Femur (tissue), 1 donor: ENCODE measurements around the gene PHEX.

ENCODE experiments used
- DNase-seq: peaks from one replicate; pipeline ENCODE4 v3.0.0-alpha.2; 2017

Gene PHEX

GRCh38 chrX:22109442-22109841 is 77.3 kb downstream of the PHEX start:
- no peak for DNase-seq

- no peak for DNase-seq
Observed at GRCh38 chrX:22110729-22111494, 78.8 kb downstream of the PHEX start.

GRCh38 chrX:22116605-22117546 is 84.8 kb downstream of the PHEX start:
- no peak for DNase-seq

DNA sequence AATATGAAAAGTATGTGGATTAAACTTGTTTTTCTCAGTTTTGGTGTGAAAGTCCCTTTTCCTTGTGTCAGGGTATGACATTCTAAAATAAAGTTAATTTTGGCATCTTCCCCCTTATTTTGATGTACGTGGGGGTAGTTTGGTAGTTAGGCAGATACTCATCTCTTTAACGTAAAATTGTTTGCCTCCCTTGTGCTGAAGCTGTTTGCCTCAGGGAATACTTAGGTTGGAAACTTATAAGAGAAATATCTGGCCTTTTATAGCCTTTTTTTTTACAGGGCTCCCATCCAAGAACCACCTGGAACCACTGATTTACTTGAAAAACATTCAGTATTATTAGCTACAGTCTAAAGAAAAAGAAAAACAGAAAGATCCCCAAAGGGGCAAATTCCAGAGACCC is 85.5 kb downstream of the PHEX start:
- no peak for DNase-seq

GRCh38 chrX:22118161-22118830 is 86.2 kb downstream of the PHEX start:
- no peak for DNase-seq

- DNase-seq, result no peak
Observed at GRCh38 chrX:22121161-22121560, 89.0 kb downstream of the PHEX start.

DNA sequence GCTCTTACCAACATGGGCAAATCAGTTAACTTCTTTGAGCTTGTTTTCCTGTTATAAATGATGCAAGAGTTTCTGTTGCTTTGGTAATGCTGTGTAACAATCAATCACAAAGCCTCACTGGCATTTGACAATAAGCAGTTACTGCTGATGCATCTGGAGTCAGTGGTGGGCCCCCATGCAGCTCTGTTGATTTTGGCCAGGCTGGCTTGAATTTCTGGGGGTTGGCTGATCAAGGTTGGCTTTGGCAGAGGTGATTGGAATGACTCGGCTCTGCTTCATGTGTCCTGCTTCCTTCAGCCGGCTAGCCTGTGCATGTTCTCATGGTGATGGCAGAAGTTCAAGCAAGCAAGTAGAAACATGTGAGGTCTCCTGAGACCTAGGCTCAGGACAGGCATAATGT is 90.4 kb downstream of the PHEX start:
- peak; percentile 38 for DNase-seq

- no peak for DNase-seq
Observed at GRCh38 chrX:22124098-22124497, 92.0 kb downstream of the PHEX start.

DNA sequence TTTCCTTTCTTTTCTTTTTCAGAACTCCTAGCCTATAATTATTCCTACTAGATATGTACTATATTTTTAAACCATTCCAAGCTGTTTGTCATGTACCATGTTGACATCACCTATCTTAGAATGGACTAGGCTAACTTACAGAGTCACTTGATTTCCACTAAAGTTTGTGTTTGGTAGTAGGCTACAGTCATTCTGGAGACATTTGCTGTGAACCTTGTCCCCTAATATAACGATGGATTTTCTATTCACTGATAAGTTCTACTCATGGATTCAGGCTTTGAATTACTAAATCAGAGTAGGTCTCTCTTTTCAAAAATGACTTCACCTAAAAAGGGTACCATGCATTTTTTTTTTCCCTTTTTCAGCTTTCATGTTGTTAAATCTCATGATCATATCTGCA is 93.4 kb downstream of the PHEX start:
- no peak for DNase-seq

DNA sequence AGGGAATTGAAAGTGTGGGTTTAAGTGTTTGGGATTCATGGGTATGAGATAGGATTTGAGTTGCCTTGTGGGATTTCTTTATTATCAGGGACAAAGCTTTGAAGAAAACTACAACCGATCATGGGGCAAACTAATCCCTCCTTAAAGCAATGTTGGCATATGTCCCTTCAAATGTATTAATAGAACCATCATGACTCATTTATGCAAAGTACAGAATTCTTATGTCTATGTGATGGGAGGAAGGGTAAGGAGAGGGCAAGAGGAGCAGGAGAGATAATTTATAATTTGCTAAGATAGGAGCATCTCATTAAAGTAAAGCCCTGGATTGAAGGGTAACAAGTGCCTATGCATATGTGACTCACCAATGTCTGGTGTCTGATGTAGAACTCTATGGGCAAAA is 94.2 kb downstream of the PHEX start:
- no peak for DNase-seq

- no peak for DNase-seq
Observed at GRCh38 chrX:22128961-22129360, 96.8 kb downstream of the PHEX start.

- no peak for DNase-seq
Observed at GRCh38 chrX:22134681-22135080, 102.6 kb downstream of the PHEX start.

DNA sequence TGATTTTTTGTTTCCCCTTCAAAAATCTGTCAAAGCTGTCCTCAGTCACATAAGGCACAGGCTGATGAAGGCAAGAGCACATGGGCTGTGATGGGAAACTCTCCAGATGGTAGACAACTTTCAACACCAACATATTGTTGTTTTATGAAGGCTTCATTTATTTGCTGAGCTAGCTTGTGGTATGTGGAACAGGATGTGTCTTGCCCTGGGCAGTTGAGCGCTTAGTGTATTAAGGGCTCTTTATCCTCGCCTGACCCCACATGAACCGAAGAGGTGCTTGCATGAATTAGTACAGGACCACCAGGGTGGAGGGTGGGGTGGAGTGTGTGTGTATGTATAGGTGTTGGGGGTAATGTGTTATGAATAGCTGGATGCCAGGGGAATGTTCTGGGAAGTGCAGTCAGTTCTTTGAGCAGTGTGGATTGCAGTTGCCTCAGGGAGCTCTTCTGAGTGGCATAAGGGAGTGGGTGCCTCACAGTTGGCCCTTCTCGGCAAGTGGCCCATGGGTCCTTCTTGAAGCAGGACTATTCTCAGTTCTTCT is 103.1 kb downstream of the PHEX start:
- DNase-seq, result no peak

- no peak for DNase-seq
Observed at GRCh38 chrX:22135994-22136684, 104.0 kb downstream of the PHEX start.

- DNase-seq, result no peak
Observed at GRCh38 chrX:22136711-22137110, 104.6 kb downstream of the PHEX start.

DNA sequence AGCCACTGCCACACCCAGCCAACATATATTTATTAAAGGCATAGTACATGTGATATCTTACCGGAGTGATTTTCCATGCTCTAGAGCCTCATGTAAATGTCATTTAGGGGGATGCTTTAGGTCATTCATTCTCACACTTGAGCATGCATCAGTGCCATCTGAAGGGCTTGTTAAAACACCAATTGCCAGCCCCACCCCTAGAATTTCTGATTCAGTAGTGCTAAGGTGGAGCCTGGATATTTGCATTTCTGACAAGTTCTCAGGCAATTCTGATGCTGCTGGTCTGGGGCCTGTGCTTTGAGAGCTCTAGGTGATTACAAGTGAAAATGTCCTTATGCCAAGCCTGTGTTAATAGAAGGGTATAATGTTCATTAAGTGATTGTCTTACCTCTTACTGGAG is 107.7 kb downstream of the PHEX start:
- DNase-seq, result no peak

DNA sequence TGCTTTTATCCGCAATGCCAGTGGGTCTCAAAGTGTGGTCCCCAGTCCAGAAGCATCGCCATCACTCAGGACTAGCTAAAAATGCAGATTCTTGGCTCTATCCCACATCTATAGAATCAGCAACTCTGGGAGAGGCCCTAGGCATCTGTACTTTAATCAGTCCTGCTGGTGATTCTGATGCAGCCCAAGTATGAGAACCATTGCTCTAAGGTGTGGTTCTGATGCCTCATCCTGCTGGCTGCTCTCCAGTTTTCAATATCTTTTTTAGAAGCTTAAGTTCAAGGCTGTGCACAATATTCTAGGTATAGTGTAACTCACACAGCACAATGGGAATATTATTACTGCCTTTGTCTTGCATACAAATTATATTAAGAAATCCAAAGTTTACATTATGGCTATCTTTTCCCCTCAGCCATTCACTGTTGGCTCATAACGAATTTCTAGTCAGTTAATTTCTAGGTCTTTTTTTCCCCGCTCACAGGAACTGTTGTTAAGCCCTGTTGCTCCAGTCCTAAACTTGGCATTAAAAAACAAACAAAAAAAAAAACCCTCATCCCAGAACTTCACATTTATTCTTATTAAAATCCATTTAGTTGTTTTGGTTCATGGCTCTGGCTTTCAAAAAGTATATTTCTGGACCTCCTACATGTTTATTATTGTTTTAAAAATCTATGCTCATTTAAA is 109.1 kb downstream of the PHEX start:
- DNase-seq, result no peak

DNA sequence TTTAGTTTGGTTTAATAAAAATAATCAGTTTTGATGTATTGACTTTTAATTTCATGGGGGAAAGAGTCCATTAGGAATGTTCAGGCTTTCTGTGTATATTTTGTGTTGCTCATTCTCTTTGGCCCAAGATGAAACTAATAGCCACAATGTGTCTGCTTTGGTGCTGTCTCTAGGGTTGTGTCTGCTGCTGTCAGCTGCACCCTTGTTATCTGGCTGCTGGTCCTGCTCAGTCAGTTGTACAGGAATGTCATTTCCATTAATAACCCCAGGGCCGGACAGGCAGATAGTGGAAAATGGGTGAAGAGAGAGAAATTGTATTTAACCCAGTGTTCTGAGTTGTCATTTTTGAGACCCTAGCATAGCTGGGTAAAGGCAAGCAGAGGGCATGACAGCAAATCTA is 115.1 kb downstream of the PHEX start:
- DNase-seq, result no peak

GRCh38 chrX:22147942-22148341 is 115.8 kb downstream of the PHEX start:
- no peak for DNase-seq

- DNase-seq, result no peak
Observed at GRCh38 chrX:22148565-22148964, 116.4 kb downstream of the PHEX start.

DNA sequence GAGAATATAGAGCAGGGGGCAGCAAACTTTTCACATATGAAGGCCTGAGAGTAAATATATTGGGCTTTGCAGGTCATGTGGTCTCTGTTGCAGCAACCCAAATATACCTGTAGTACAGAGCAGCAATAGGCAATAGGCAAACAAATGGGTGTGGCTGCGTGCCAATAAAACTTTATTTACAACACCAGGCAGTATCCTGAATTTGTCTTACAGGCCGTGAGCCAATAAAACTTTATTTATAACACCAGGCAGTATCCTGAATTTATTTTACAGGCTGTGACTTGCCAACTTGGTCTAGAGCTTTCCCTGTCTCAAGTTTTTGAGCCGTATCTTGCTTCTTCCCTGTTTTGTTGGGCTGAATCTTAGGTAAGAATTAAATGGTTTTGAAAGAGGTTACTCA is 118.2 kb downstream of the PHEX start:
- DNase-seq, result no peak

GRCh38 chrX:22155126-22155525 is 123.0 kb downstream of the PHEX start:
- DNase-seq, result no peak
